Measurements from ENCODE around the gene KCNN3. TPM values are rescaled to one million over a fixed set of nuclear protein-coding genes. Genes with fewer than 3 reads are reported as not detected.

The KCNN3 gene
- total RNA-seq, 3 donors from 2014 or later (not counting 1 experiment from before 2014, with no cell fraction given): 0.05 to 0.95 TPM; not detected in 1

- peak in 1 of 2 donors; percentile 54 for DNase-seq
- intact Hi-C loops (cut with micrococcal nuclease): no loop called here
- Mint-ChIP-seq H3K27me3 (ENCODE audit: low read depth in 2 of 2) (peaks cover 42 to 50% of the 10 kb centered on the region in 2 donors), H3K27ac (no peak overlapping the region), H3K4me3 (no peak overlapping the region), H3K9me3 (no peaks in the 10 kb centered on the region), H3K36me3 (no peaks in the 10 kb centered on the region), H3K4me1 (peaks cover 0 to 7% of the 10 kb centered on the region in 2 donors)
- WGBS (ENCODE audit: insufficient coverage): 79% methylated on average over 16 of the region's 16 CpGs
- TF ChIP-seq CTCF (IDR thresholded peaks at IDR 0.05): no peak
- Histone ChIP-seq H3K4me3 (ENCODE audit: low read length) (no peak overlapping the region), H3K4me1 (ENCODE audit: control insufficient read depth, insufficient read depth, low read length) (peaks cover 20% of the 10 kb centered on the region), H3K27ac (ENCODE audit: low read length) (no peak overlapping the region), H3K36me3 (ENCODE audit: control insufficient read depth, insufficient read depth, low read length) (no peaks in the 10 kb centered on the region), H3K9me3 (ENCODE audit: control insufficient read depth, insufficient read depth, low read length) (no peaks in the 10 kb centered on the region), H3K27me3 (ENCODE audit: control insufficient read depth, insufficient read depth, low read length) (no peaks in the 10 kb centered on the region)
- no peak for ATAC-seq
Measured at GRCh38 chr1:154863315-154864174, 6.5 kb downstream of the KCNN3 start.

- Histone ChIP-seq H3K36me3 (ENCODE audit: control insufficient read depth, insufficient read depth, low read length) (no peaks in the 10 kb centered on the region), H3K27ac (ENCODE audit: low read length) (no peak overlapping the region), H3K9me3 (ENCODE audit: control insufficient read depth, insufficient read depth, low read length) (no peaks in the 10 kb centered on the region), H3K27me3 (ENCODE audit: control insufficient read depth, insufficient read depth, low read length) (no peaks in the 10 kb centered on the region), H3K4me3 (ENCODE audit: low read length) (no peak overlapping the region), H3K4me1 (ENCODE audit: control insufficient read depth, insufficient read depth, low read length) (peaks cover 20% of the 10 kb centered on the region)
- Mint-ChIP-seq H3K36me3 (no peaks in the 10 kb centered on the region), H3K4me1 (peaks cover 0 to 7% of the 10 kb centered on the region in 2 donors), H3K27ac (no peak overlapping the region), H3K9me3 (no peaks in the 10 kb centered on the region), H3K27me3 (ENCODE audit: low read depth in 2 of 2) (peaks cover 36 to 43% of the 10 kb centered on the region in 2 donors), H3K4me3 (no peak overlapping the region)
- TF ChIP-seq CTCF (IDR thresholded peaks at IDR 0.05): no peak
- DNase-seq: no peak
- no peak for ATAC-seq
- 81% methylated on average over 13 of the region's 13 CpGs for WGBS (ENCODE audit: insufficient coverage)
- intact Hi-C loops (cut with micrococcal nuclease): no loop called here
Measured at GRCh38 chr1:154862907-154863306, 7.2 kb downstream of the KCNN3 start.

GRCh38 chr1:154861607-154862094 is 8.4 kb downstream of the KCNN3 start:
- H3K9me3 ChIP-seq (ENCODE audit: control insufficient read depth, insufficient read depth, low read length): no peaks in the 10 kb centered on the region
- H3K9me3 Mint-ChIP-seq: no peaks in the 10 kb centered on the region
- H3K27me3 Mint-ChIP-seq (ENCODE audit: low read depth in 2 of 2): peaks cover 33 to 34% of the 10 kb centered on the region in 2 donors
- peaks cover 20% of the 10 kb centered on the region for H3K4me1 ChIP-seq (ENCODE audit: control insufficient read depth, insufficient read depth, low read length)
- DNase-seq (no peak), ATAC-seq (no peak)
- no peak overlapping the region for H3K27ac ChIP-seq (ENCODE audit: low read length)
- H3K4me3 ChIP-seq (ENCODE audit: low read length): no peak overlapping the region
- no peak overlapping the region for H3K27ac Mint-ChIP-seq
- H3K4me1 Mint-ChIP-seq: peaks cover 0 to 7% of the 10 kb centered on the region in 2 donors
- H3K36me3 Mint-ChIP-seq: no peaks in the 10 kb centered on the region
- no peak for TF ChIP-seq CTCF (IDR thresholded peaks at IDR 0.05)
- intact Hi-C loops (cut with micrococcal nuclease): no loop called here
- 83% methylated on average over 12 of the region's 12 CpGs for WGBS (ENCODE audit: insufficient coverage)
- no peak overlapping the region for H3K4me3 Mint-ChIP-seq
- H3K27me3 ChIP-seq (ENCODE audit: control insufficient read depth, insufficient read depth, low read length): no peaks in the 10 kb centered on the region
- H3K36me3 ChIP-seq (ENCODE audit: control insufficient read depth, insufficient read depth, low read length): no peaks in the 10 kb centered on the region
